OCI-LY1 (cell line): Measurements from ENCODE around the gene LDAH.

Experiments
- H2AFZ ChIP-seq: fragments of 200-600 bp; sonication (generic), shearing (Covaris generic); 2 replicates; pipeline ENCODE4 v1.6.0; 2014; ENCODE audit warnings: antibody characterized with exemption, mild to moderate bottlenecking, low read length
- H3F3A ChIP-seq: fragments of 200-600 bp; sonication (generic), shearing (Covaris generic); 2 replicates; pipeline ENCODE4 v1.6.0; 2014; ENCODE audit warnings: mild to moderate bottlenecking, antibody characterized with exemption, low read length, moderate library complexity; ENCODE audit not compliant: insufficient read depth
- H3K27ac ChIP-seq: fragments of 200-600 bp; sonication (generic); 2 replicates; pipeline ENCODE4 v1.5.1; 2014; ENCODE audit warnings: low read length, mixed run types, mild to moderate bottlenecking, low read depth; ENCODE audit not compliant: poor library complexity, severe bottlenecking
- H3K27me3 ChIP-seq: fragments of 200-600 bp; sonication (generic); 2 replicates; pipeline ENCODE4 v1.6.0; 2014; ENCODE audit warnings: antibody characterized with exemption, mild to moderate bottlenecking, low read length, moderate library complexity; ENCODE audit not compliant: insufficient read depth
- H3K36me3 ChIP-seq: fragments of 200-600 bp; sonication (generic); 2 replicates; pipeline ENCODE4 v1.6.1; 2014; ENCODE audit warnings: mild to moderate bottlenecking, antibody characterized with exemption, low read length, moderate library complexity, mixed read lengths; ENCODE audit not compliant: insufficient read depth
- H3K4me1 ChIP-seq: fragments of 200-600 bp; sonication (generic); 2 replicates; pipeline ENCODE4 v1.5.1; 2014; ENCODE audit warnings: mild to moderate bottlenecking, low read length, moderate library complexity; ENCODE audit not compliant: insufficient read depth, severe bottlenecking
- H3K4me2 ChIP-seq: fragments of 200-600 bp; sonication (generic), shearing (Covaris generic); 2 replicates; pipeline ENCODE4 v1.6.1; 2014; ENCODE audit warnings: low read length
- H3K4me3 ChIP-seq: fragments of 200-600 bp; sonication (generic); 2 replicates; pipeline ENCODE4 v1.5.1; 2014; ENCODE audit warnings: low read length, low read depth, mild to moderate bottlenecking, mixed read lengths; ENCODE audit not compliant: poor library complexity, severe bottlenecking
- H3K79me2 ChIP-seq: fragments of 200-600 bp; shearing (Covaris generic); 2 replicates; pipeline ENCODE4 v1.6.1; 2016; ENCODE audit warnings: mixed run types, low read length, mixed read lengths; ENCODE audit not compliant: insufficient read depth
- H3K9ac ChIP-seq: fragments of 200-600 bp; sonication (generic), shearing (Covaris generic); 2 replicates; pipeline ENCODE4 v1.6.1; 2014; ENCODE audit warnings: mild to moderate bottlenecking, low read length, mixed read lengths
- H3K9me2 ChIP-seq: fragments of 200-600 bp; sonication (generic), shearing (Covaris generic); 2 replicates; pipeline ENCODE4 v1.6.1; 2014; ENCODE audit warnings: low read depth, mild to moderate bottlenecking, low read length, mixed read lengths
- H3K9me3 ChIP-seq: fragments of 200-600 bp; shearing (Covaris generic); 2 replicates; pipeline ENCODE4 v1.6.1; 2014; ENCODE audit warnings: low read length, mixed read lengths
- H4K20me1 ChIP-seq: fragments of 200-600 bp; sonication (generic), shearing (Covaris generic); 2 replicates; pipeline ENCODE4 v1.6.0; 2016; ENCODE audit warnings: mild to moderate bottlenecking, low read length; ENCODE audit not compliant: insufficient read depth
- CTCF ChIP-seq: fragments of 200-600 bp; sonication (generic), shearing (Covaris generic); IDR thresholded peaks from 2 replicates; pipeline ENCODE4 v1.5.1; 2017; ENCODE audit warnings: mild to moderate bottlenecking, antibody characterized with exemption, low read length, moderate library complexity, mixed read lengths
- EZH2 ChIP-seq: fragments of 200-600 bp; sonication (generic), shearing (Covaris generic); IDR thresholded peaks from 2 replicates; pipeline ENCODE4 v1.8.0; 2017; ENCODE audit warnings: borderline replicate concordance, mixed run types, mild to moderate bottlenecking, antibody characterized with exemption, low read length, moderate library complexity, mixed read lengths

Gene LDAH

GRCh38 chr2:20692081-20692480 lies 130.8 kb downstream of the LDAH start:
- Histone ChIP-seq H3K9me2 (no peaks in the 10 kb centered on the region), H3F3A (no peaks in the 10 kb centered on the region), H3K36me3 (peaks cover 36% of the 10 kb centered on the region), H3K9ac (no peak overlapping the region), H3K79me2 (no peaks in the 10 kb centered on the region), H3K4me2 (no peak overlapping the region), H3K27ac (no peak overlapping the region), H2AFZ (no peak overlapping the region), H4K20me1 (no peaks in the 10 kb centered on the region), H3K4me3 (no peak overlapping the region), H3K9me3 (no peaks in the 10 kb centered on the region), H3K4me1 (no peaks in the 10 kb centered on the region), H3K27me3 (no peaks in the 10 kb centered on the region)
- TF ChIP-seq CTCF (no peak), EZH2 (no peak)

GRCh38 chr2:20691076-20691734 lies 131.7 kb downstream of the LDAH start:
- H3K9me2 ChIP-seq = no peaks in the 10 kb centered on the region
- no peaks in the 10 kb centered on the region for H3K27me3 ChIP-seq
- peaks cover 44% of the 10 kb centered on the region for H3K36me3 ChIP-seq
- no peaks in the 10 kb centered on the region for H4K20me1 ChIP-seq
- H3K27ac ChIP-seq = no peak overlapping the region
- no peak for TF ChIP-seq CTCF
- no peak for TF ChIP-seq EZH2
- no peaks in the 10 kb centered on the region for H3K79me2 ChIP-seq
- no peaks in the 10 kb centered on the region for H3K9me3 ChIP-seq
- H3K4me1 ChIP-seq = no peaks in the 10 kb centered on the region
- H2AFZ ChIP-seq = no peak overlapping the region
- H3K4me2 ChIP-seq = no peak overlapping the region
- H3K4me3 ChIP-seq = no peak overlapping the region
- no peak overlapping the region for H3K9ac ChIP-seq
- H3F3A ChIP-seq = no peaks in the 10 kb centered on the region

GRCh38 chr2:20689428-20690264 lies 133.3 kb downstream of the LDAH start:
- Histone ChIP-seq H3K27ac (no peak overlapping the region), H3K4me2 (no peak overlapping the region), H4K20me1 (no peaks in the 10 kb centered on the region), H3K9me3 (no peaks in the 10 kb centered on the region), H3K36me3 (peaks cover 56% of the 10 kb centered on the region), H3K9me2 (no peaks in the 10 kb centered on the region), H2AFZ (no peak overlapping the region), H3F3A (no peaks in the 10 kb centered on the region), H3K9ac (no peak overlapping the region), H3K4me1 (no peaks in the 10 kb centered on the region), H3K27me3 (no peaks in the 10 kb centered on the region), H3K79me2 (no peaks in the 10 kb centered on the region), H3K4me3 (no peak overlapping the region)
- TF ChIP-seq EZH2 = no peak
- TF ChIP-seq CTCF = no peak
